ENCODE results near the gene H2BK1.

DNA sequence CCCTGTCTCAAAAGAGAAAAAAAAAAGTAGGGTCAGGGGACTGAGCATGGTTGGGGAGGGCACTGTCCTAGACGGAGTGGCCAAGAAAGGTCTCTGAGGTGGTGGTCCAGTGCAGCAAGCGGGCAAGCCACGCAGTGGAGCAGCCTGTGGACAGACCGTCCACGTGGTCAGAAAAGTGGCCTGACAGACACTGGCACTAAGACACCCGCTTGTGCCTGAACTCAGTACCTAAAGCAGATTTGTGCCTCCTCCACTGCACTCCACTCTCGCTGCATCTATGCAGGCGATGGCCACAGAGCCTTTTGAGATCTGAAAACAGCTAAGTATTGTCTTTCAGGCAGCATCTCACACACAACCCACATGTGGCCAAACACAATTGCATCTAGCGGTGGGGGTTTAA, 32.1 kb downstream of the H2BK1 start:
- TF ChIP-seq, protein P1, sequence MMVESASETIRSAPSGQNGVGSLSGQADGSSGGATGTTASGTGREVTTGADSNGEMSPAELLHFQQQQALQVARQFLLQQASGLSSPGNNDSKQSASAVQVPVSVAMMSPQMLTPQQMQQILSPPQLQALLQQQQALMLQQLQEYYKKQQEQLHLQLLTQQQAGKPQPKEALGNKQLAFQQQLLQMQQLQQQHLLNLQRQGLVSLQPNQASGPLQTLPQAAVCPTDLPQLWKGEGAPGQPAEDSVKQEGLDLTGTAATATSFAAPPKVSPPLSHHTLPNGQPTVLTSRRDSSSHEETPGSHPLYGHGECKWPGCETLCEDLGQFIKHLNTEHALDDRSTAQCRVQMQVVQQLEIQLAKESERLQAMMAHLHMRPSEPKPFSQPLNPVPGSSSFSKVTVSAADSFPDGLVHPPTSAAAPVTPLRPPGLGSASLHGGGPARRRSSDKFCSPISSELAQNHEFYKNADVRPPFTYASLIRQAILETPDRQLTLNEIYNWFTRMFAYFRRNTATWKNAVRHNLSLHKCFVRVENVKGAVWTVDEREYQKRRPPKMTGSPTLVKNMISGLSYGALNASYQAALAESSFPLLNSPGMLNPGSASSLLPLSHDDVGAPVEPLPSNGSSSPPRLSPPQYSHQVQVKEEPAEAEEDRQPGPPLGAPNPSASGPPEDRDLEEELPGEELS (CRISPR knock-in tag; IDR thresholded peaks at IDR 0.05) = no peak
- TF ChIP-seq, protein P2, sequence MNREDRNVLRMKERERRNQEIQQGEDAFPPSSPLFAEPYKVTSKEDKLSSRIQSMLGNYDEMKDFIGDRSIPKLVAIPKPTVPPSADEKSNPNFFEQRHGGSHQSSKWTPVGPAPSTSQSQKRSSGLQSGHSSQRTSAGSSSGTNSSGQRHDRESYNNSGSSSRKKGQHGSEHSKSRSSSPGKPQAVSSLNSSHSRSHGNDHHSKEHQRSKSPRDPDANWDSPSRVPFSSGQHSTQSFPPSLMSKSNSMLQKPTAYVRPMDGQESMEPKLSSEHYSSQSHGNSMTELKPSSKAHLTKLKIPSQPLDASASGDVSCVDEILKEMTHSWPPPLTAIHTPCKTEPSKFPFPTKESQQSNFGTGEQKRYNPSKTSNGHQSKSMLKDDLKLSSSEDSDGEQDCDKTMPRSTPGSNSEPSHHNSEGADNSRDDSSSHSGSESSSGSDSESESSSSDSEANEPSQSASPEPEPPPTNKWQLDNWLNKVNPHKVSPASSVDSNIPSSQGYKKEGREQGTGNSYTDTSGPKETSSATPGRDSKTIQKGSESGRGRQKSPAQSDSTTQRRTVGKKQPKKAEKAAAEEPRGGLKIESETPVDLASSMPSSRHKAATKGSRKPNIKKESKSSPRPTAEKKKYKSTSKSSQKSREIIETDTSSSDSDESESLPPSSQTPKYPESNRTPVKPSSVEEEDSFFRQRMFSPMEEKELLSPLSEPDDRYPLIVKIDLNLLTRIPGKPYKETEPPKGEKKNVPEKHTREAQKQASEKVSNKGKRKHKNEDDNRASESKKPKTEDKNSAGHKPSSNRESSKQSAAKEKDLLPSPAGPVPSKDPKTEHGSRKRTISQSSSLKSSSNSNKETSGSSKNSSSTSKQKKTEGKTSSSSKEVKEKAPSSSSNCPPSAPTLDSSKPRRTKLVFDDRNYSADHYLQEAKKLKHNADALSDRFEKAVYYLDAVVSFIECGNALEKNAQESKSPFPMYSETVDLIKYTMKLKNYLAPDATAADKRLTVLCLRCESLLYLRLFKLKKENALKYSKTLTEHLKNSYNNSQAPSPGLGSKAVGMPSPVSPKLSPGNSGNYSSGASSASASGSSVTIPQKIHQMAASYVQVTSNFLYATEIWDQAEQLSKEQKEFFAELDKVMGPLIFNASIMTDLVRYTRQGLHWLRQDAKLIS (CRISPR knock-in tag; IDR thresholded peaks at IDR 0.05; ENCODE audit: borderline replicate concordance) = no peak
- TF ChIP-seq, protein P3, sequence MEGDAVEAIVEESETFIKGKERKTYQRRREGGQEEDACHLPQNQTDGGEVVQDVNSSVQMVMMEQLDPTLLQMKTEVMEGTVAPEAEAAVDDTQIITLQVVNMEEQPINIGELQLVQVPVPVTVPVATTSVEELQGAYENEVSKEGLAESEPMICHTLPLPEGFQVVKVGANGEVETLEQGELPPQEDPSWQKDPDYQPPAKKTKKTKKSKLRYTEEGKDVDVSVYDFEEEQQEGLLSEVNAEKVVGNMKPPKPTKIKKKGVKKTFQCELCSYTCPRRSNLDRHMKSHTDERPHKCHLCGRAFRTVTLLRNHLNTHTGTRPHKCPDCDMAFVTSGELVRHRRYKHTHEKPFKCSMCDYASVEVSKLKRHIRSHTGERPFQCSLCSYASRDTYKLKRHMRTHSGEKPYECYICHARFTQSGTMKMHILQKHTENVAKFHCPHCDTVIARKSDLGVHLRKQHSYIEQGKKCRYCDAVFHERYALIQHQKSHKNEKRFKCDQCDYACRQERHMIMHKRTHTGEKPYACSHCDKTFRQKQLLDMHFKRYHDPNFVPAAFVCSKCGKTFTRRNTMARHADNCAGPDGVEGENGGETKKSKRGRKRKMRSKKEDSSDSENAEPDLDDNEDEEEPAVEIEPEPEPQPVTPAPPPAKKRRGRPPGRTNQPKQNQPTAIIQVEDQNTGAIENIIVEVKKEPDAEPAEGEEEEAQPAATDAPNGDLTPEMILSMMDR (IDR thresholded peaks at IDR 0.05) = no peak

All from WTC11 (cell line).